SK-N-SH (cell line): Measurements from ENCODE around the gene LEKR1. TPM values are rescaled to one million over a fixed set of nuclear protein-coding genes. Genes with fewer than 3 reads are reported as not detected.
A peak's percentile ranks its signal among the peaks of the same experiment; 100 is the strongest.

Source experiments
- CTCF ChIA-PET: fragments of 300-600, 350-600 bp; formaldehyde crosslinking; extraction: SDS; loops from one replicate; lab custom pipeline; 2021; lab: Yijun Ruan, JAX
- POLR2A ChIA-PET: fragments of 350-600 bp; sonication (Branson Sonifier 250); formaldehyde crosslinking; extraction: SDS; loops from one replicate; lab custom pipeline; 2020; ENCODE audit warnings: antibody characterized with exemption, inconsistent platforms; lab: Yijun Ruan, JAX
- DNase-seq: peaks from one replicate; pipeline ENCODE4 v3.0.0; 2012
- H2AFZ ChIP-seq: fragments of 200-600 bp; sonication (generic); 2 replicates; pipeline ENCODE4 v1.8.1; 2016; ENCODE audit warnings: antibody characterized with exemption, mild to moderate bottlenecking, low read depth
- H3F3A ChIP-seq: fragments of 200-600 bp; sonication (generic); replicated peaks from 2 replicates; pipeline ENCODE3; 2016; ENCODE audit warnings: antibody characterized with exemption, mild to moderate bottlenecking; ENCODE audit not compliant: insufficient read depth
- H3K27ac ChIP-seq, 2 experiments: fragments of 200-500 bp in 1 of 2; fragments of 200-600 bp in 1 of 2; sonication (Bioruptor generic) in 1 of 2; sonication (generic), shearing (Covaris generic) in 1 of 2; 2 replicates each; pipeline versions ENCODE4 v1.5.1 to v1.6.1; 2014 to 2016; ENCODE audit warnings: low read depth in 2 of 2, inconsistent platforms in 1 of 2, low read length in 1 of 2, mild to moderate bottlenecking in 1 of 2, mixed read lengths in 1 of 2
- H3K27me3 ChIP-seq: fragments of 200-600 bp; sonication (generic), shearing (Covaris generic); 2 replicates; pipeline ENCODE4 v1.6.1; 2016; ENCODE audit warnings: mixed run types; ENCODE audit not compliant: insufficient read depth
- H3K36me3 ChIP-seq, 2 experiments: fragments of 200-500 bp in 1 of 2; fragments of 200-600 bp in 1 of 2; sonication (Bioruptor generic) in 1 of 2; sonication (generic) in 1 of 2; replicated peaks in 1 of 2; 2 replicates each; pipeline versions ENCODE3 to v1.5.1; 2014 to 2016; ENCODE audit warnings: low read length in 1 of 2, mild to moderate bottlenecking in 1 of 2; ENCODE audit not compliant: insufficient read depth in 2 of 2, control insufficient read depth in 1 of 2
- H3K4me1 ChIP-seq, 2 experiments: fragments of 200-500 bp in 1 of 2; fragments of 200-600 bp in 1 of 2; sonication (Bioruptor generic) in 1 of 2; sonication (generic), shearing (Covaris generic) in 1 of 2; 2 replicates each; pipeline versions ENCODE4 v1.5.1 to v1.6.1; 2014 to 2016; ENCODE audit warnings: low read depth in 1 of 2, low read length in 1 of 2, mixed run types in 1 of 2; ENCODE audit not compliant: insufficient read depth in 2 of 2, control insufficient read depth in 1 of 2
- H3K4me2 ChIP-seq: fragments of 200-600 bp; sonication (generic), shearing (Covaris generic); 2 replicates; pipeline ENCODE4 v1.6.1; 2017; ENCODE audit warnings: mixed run types
- H3K4me3 ChIP-seq, 2 experiments: fragments of 200-500 bp in 1 of 2; fragments of 200-600 bp in 1 of 2; sonication (Bioruptor generic) in 1 of 2; sonication (generic), shearing (Covaris generic) in 1 of 2; 2 replicates each; pipeline versions ENCODE4 v1.5.1 to v1.8.1; 2014 to 2016; ENCODE audit warnings: low read depth in 2 of 2, inconsistent platforms in 1 of 2, low read length in 1 of 2, mild to moderate bottlenecking in 1 of 2, mixed read lengths in 1 of 2, moderate library complexity in 1 of 2
- H3K79me2 ChIP-seq: fragments of 200-600 bp; sonication (generic); 2 replicates; pipeline ENCODE4 v1.8.1; 2017; ENCODE audit warnings: mild to moderate bottlenecking; ENCODE audit not compliant: insufficient read depth
- H3K9ac ChIP-seq: fragments of 200-600 bp; sonication (generic); 2 replicates; pipeline ENCODE4 v1.6.1; 2017; ENCODE audit warnings: mixed run types
- H3K9me2 ChIP-seq: fragments of 200-600 bp; sonication (generic); 2 replicates; pipeline ENCODE4 v1.6.1; 2017; ENCODE audit warnings: mixed run types
- H3K9me3 ChIP-seq: fragments of 200-600 bp; sonication (generic); 2 replicates; pipeline ENCODE4 v1.6.1; 2017; ENCODE audit warnings: mixed run types, mild to moderate bottlenecking, moderate library complexity
- H4K20me1 ChIP-seq: fragments of 200-600 bp; sonication (generic); 2 replicates; pipeline ENCODE4 v1.6.1; 2017; ENCODE audit warnings: mild to moderate bottlenecking, mixed run types; ENCODE audit not compliant: insufficient read depth
- CHD2 ChIP-seq: fragments of 150-350 bp; IDR thresholded peaks from 2 replicates; pipeline ENCODE4 v1.6.1; 2018; ENCODE audit warnings: low read length; ENCODE audit not compliant: partially characterized antibody
- ELF1 ChIP-seq: IDR thresholded peaks from 2 replicates; pipeline ENCODE4 v1.4.0; 2012
- POLR2AphosphoS5 ChIP-seq: IDR thresholded peaks from 2 replicates; pipeline ENCODE4 v1.6.1; 2012; ENCODE audit warnings: low read depth, low read length
- RCOR1 ChIP-seq: fragments of 150-350 bp; IDR thresholded peaks from 2 replicates; pipeline ENCODE4 v1.6.1; 2017; ENCODE audit warnings: antibody characterized with exemption, low read length
- RXRA ChIP-seq: IDR thresholded peaks from 2 replicates; pipeline ENCODE4 v1.4.0; 2012; ENCODE audit warnings: low read depth, mild to moderate bottlenecking, borderline replicate concordance
- SIN3A ChIP-seq: IDR thresholded peaks from 2 replicates; pipeline ENCODE4 v1.6.1; 2012; ENCODE audit warnings: low read depth, mild to moderate bottlenecking, low read length, moderate library complexity, borderline replicate concordance
- YY1 ChIP-seq: IDR thresholded peaks from 2 replicates; pipeline ENCODE4 v1.4.0; 2012; ENCODE audit warnings: low read depth, mild to moderate bottlenecking
- WGBS: methylation state at CpG from one replicate; pipeline ENCODE4 v1.1.6; 2017; ENCODE audit warnings: low lambda C conversion rate; 5-methylcytosine and 5-hydroxymethylcytosine counted together
- polyA plus RNA-seq, 3 experiments: library from polyadenylated mRNA; depleted of rRNA; stranded (reverse); fragments of >200 nt; gene quantifications; 2 replicates each; pipeline ENCODE4 v1.2.3, GENCODE V29; 2012
- TF ChIP-seq, protein P1 (sequence below): fragments of 200-600 bp; sonication (generic); IDR thresholded peaks from 2 replicates; pipeline ENCODE4 v1.6.1; 2017; ENCODE audit warnings: antibody characterized with exemption, mild to moderate bottlenecking, moderate library complexity

The LEKR1 gene
- polyA plus RNA-seq, 1 of the 3 experiments (the other 2 are of a cell fraction): 0.30 TPM

GRCh38 chr3:156826896-156827882, 1.0 kb downstream of the LEKR1 start:
- H3F3A ChIP-seq: peaks cover 7% of the 10 kb centered on the region
- no peaks in the 10 kb centered on the region for H3K27me3 ChIP-seq
- no peaks in the 10 kb centered on the region for H3K79me2 ChIP-seq
- no peaks in the 10 kb centered on the region for H3K9me3 ChIP-seq
- H3K9me2 ChIP-seq: no peaks in the 10 kb centered on the region
- TF ChIP-seq YY1 (peak; percentile 46; the same call in 1 of the 2 replicates), RCOR1 (no peak)
- H4K20me1 ChIP-seq: no peaks in the 10 kb centered on the region
- ChIA-PET POLR2A (no interaction called here), CTCF (interaction anchor here (1.1 to 1.2 kb wide), 3 partner anchors 18 to 255 kb away, joined by 3 to 6 read pairs (median 5); no protein-coding TSS in a partner anchor)
- no peaks in the 10 kb centered on the region for H3K36me3 ChIP-seq
- H3K4me3 ChIP-seq: peak overlapping the region; percentile 77 to 78
- no peak for DNase-seq
- 48% methylated on average over 16 of the region's 16 CpGs for WGBS
- H3K27ac ChIP-seq: peak overlapping the region; percentile 92 to 97
- peaks cover 0 to 11% of the 10 kb centered on the region in 2 experiments; a peak in 3 of 4 replicates for H3K4me1 ChIP-seq
- H2AFZ ChIP-seq: peak overlapping the region; percentile 97
- H3K4me2 ChIP-seq: peak overlapping the region; percentile 94
- H3K9ac ChIP-seq: peak overlapping the region; percentile 90

DNA sequence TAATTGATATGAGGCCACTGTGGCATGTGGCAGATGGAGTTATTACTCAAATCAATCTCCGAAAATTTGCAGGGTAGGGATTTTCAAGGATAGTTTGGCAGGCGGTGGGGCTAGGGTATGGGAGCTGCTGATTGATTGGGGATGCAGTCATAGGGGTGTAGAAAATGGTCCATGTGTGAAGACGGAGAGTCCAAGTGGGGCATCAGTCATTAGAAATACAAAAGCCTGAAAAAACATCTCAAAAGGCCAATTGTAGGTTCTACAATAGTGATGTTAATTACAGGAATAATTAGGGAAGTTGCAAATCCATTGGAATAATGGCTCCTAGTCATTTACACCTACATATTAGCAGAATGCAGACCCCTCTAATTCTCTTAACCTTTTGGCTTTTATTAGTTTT, 4.9 kb downstream of the LEKR1 start:
- Histone ChIP-seq H3K27me3 (no peaks in the 10 kb centered on the region), H2AFZ (no peak overlapping the region), H3K36me3 (no peaks in the 10 kb centered on the region), H3K27ac (no peak overlapping the region), H3K4me2 (no peak overlapping the region), H3K9ac (no peak overlapping the region), H4K20me1 (no peaks in the 10 kb centered on the region), H3K9me3 (no peaks in the 10 kb centered on the region), H3K4me3 (no peak overlapping the region), H3K4me1 (peaks cover 8 to 9% of the 10 kb centered on the region in 2 experiments; a peak in 3 of 4 replicates), H3K79me2 (no peaks in the 10 kb centered on the region), H3K9me2 (no peaks in the 10 kb centered on the region), H3F3A (no peaks in the 10 kb centered on the region)
- ChIA-PET POLR2A (no interaction called here), CTCF (interaction anchor here (1.0 kb wide), 1 partner anchor 9 kb away, joined by 4 read pairs; no protein-coding TSS in a partner anchor)
- no peak for TF ChIP-seq ELF1
- TF ChIP-seq RXRA: no peak
- no peak for TF ChIP-seq CHD2
- TF ChIP-seq SIN3A: no peak
- no peak for TF ChIP-seq POLR2AphosphoS5
- no peak for TF ChIP-seq YY1
- TF ChIP-seq, protein P1, sequence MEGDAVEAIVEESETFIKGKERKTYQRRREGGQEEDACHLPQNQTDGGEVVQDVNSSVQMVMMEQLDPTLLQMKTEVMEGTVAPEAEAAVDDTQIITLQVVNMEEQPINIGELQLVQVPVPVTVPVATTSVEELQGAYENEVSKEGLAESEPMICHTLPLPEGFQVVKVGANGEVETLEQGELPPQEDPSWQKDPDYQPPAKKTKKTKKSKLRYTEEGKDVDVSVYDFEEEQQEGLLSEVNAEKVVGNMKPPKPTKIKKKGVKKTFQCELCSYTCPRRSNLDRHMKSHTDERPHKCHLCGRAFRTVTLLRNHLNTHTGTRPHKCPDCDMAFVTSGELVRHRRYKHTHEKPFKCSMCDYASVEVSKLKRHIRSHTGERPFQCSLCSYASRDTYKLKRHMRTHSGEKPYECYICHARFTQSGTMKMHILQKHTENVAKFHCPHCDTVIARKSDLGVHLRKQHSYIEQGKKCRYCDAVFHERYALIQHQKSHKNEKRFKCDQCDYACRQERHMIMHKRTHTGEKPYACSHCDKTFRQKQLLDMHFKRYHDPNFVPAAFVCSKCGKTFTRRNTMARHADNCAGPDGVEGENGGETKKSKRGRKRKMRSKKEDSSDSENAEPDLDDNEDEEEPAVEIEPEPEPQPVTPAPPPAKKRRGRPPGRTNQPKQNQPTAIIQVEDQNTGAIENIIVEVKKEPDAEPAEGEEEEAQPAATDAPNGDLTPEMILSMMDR: no peak
- no peak for DNase-seq
- 92% methylated on average over 3 of the region's 3 CpGs for WGBS
